Ammon's horn (tissue), 1 donor: ENCODE data around the gene LRP4.

Source experiments
- DNase-seq: peaks from one replicate; pipeline ENCODE4 v3.0.0-alpha.2; 2016; ENCODE audit warnings: low spot score

LRP4 gene

GRCh38 chr11:46892838-46893237 lies 25.5 kb downstream of the LRP4 start:
- no peak for DNase-seq

GRCh38 chr11:46892109-46892508 lies 26.2 kb downstream of the LRP4 start:
- no peak for DNase-seq

GRCh38 chr11:46890665-46891064 lies 27.7 kb downstream of the LRP4 start:
- DNase-seq, result no peak

DNA sequence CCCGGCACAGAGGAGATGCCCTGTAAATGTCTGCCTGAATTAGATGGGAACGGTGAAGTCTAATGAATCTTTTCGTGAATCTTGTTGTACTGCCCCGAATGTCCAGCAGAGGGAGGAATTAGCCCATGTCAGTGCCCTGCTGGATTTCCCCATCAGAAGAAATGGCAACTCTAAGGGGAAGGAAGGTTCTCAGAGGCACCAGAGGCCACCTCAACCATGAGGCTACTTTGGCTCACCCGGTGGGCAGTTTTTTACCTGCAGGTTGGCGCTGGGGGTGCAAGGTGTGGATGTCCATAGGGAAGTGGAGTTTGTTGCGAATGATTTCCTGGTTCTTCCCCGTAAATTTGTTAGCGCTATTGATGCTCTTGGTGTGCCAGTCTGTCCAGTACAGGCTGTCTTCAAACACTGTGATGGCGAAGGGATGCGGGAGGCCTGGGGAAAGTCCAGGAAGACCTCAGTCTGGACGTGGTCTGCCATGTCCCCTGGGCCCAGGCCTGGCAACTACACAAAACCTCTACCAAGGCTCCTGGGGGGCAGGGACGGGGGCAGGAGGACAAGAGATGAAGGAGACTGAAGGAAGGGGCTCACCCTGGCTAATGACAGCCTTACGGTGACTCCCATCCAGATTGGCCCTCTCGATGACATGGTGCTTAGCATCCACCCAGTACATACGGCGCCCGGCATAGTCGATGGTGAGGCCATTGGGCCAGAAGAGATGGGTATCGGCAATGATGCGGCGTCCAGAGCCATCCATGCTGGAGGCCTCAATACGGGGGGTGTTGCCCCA lies 28.5 kb downstream of the LRP4 start:
- DNase-seq, result peak; percentile 87

GRCh38 chr11:46889251-46889650 lies 29.1 kb downstream of the LRP4 start:
- DNase-seq, result no peak

GRCh38 chr11:46888636-46889035 lies 29.7 kb downstream of the LRP4 start:
- no peak for DNase-seq

DNA sequence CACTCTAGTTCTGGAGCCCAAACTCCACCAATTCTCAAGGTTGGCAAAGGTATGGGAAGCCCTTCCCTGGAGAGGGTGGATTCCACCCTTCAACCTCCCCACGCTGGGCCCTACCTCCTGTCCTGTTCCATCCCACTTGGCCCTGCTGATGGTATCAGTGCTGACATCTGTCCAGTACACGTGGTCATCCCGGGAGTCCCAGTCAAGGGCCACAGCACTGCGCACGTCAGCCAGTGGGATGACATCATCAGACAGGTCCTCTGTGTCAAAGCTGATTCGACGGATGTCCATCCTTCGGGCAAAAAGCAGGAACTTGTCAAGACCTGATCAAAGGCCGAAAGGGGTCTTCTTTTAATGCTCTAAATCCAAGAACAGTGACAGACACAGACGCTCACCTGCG lies 32.1 kb downstream of the LRP4 start:
- DNase-seq, result no peak

GRCh38 chr11:46879056-46879585 lies 39.2 kb downstream of the LRP4 start:
- no peak for DNase-seq

DNA sequence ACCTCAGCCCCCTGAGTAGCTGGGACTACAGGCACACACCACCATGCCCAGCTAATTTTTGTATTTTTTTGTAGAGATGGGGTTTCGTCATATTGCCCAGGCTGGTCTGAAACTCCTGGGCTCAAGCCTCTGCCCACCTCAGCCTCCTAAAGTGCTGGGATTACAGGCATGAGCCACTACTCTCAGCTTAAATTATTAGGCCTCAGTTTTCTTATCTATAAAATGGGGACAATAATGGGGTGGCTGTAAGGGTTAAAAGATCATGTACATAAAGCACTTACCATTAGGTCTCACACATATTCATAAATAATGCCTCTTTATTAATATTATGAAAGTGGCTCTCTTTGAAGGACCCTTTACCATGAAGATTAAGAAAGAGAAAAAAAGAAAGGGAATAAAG lies 40.8 kb downstream of the LRP4 start:
- no peak for DNase-seq

DNA sequence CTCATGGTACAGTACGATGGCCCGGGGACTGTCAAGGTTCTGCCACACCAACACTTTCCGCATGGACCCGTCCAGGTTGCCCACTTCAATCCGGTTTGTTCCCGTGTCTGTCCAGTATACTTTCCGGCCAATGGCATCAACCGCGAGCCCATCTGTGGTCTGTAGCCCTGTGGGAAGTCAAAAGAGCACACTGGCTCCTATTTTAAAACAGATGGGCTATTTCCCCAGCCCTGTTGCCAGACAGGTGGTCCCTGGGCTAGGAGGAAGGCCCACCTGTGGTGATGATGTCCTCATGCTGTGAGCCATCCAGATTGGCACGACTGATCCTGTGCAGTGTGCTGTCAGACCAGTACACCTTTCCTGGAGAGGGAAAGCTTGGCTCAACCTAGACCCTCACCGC lies 41.9 kb downstream of the LRP4 start:
- DNase-seq, result no peak

DNA sequence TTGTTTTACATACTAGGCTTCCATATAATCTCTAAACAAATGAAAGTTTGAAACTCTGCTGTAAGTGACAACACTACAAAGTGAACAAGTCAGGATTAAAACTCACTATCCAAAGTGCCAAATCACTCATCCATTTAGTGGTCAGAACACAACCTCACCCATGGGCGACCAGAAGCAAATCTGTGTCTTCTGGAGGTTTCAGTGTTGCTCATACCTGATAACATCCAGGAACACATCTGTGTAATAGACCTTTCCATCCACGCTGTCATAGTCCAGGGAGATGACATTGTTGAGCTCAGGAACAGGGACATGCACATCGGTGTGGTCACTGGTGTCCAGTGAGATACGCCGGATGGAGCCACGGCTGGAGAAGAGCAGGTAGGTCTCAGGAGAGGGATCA lies 43.8 kb downstream of the LRP4 start:
- no peak for DNase-seq

DNA sequence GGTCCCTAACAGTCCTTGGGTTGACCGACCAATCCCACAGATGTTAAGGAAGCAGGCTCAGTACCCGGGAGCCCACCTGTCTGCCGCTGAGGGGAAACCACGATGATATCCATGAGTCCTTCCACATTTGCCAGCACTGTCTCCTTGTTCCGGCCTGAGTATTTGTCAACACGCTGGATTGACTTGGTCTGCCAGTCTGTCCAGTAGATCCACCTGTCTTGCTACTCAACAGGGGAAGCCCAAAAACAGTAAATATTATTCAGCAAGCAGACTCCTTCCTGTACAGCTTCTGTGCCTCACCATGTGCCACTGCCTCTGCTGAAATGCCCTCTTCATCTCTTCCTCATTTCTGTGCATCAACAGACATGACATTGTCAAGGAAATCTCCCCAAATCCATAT lies 49.4 kb downstream of the LRP4 start:
- DNase-seq, result no peak

DNA sequence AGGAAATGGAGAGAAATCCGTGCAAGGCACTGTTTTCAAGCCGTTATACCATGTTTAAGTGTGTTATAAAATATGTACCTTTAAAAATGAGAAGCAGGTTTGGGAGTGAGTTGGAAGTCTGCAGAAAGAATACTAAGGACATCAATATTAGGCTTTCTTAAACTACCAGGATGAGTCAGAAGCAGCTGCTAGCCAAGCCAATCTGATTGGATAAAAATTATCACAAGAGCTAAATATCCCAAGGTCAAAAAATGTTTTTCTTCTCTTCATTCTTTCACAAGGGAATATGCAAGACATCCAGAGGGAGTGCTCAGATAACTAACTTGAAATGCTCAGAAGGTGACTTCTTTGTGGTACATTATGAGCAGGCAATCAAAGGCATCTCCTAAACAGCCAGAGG lies 53.0 kb downstream of the LRP4 start:
- DNase-seq, result no peak

DNA sequence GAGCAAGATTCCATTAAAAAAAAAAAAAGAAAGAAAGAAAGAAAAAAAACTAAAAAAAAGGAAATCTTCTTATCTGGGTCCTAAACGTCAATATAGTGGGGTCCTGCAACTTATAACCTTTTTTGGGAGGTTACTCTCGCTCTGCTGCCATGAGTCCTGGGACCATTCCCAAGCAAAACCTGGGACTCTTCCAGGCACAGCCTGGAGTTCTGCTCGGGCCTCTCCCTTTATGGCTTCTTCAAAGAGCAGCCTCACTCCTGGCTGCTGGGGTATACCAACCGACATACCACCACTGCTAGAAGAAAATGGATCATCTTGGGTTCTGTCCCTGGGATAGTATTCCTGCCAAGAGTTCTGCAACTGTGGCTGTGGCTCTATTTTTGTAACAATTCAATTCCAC lies 58.1 kb downstream of the LRP4 start:
- no peak for DNase-seq

- DNase-seq, result peak; percentile 26
These were observed 59.3 kb downstream of the LRP4 start for GRCh38 chr11:46858920-46859546.

DNA sequence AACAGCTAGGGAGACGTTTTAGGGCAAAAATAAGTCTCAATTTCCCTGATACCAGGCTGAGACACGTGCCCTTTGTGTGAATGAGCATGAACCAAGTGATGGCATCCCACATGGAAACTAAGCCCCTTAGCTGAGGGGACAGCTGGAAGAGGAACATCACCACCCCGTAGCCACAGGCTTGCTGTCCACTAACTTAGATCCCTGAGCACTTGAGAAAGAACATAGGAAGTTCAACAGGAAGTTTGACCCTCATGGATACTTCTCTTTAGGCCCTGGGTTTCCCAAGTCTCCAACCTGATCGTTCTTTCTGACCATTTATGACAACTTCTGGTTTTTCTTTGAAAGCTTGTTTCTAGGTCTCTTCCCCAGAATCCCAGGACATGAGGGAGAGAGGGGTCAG lies 60.7 kb downstream of the LRP4 start:
- DNase-seq, result peak; percentile 52

DNA sequence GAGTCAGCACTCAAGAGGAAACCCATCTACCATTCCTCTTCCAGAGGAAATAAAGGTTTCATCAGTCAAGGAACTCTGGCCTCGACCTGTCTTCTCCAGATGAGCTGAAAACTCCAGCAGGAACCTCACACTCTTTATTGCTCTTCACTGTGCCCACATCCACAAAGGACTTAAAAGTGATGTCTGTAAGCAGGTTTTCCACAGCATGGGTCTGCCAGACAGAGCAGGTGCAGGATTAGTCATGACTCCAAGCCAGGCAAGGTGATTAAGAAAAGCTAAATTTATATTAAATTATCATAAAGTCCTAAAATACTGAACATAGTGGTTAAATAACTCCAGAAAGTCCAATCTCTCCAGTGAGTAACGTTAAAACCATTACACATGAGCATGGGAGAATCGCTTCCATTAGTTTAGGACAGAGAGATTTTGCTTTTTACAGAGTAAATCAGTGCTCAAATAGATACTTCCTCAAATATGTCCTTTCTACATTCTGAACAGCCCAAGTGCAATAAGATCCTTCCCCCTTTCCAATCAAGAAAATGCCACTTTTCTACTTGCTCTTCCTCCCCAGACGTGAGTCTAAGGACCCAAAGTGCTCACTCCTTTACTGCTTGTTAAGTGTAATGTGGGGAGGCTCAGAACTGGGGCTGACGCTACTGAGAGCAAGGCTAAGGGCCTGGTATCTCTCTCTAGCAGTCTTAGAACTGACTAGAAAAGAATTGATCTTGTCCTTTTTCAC lies 61.6 kb downstream of the LRP4 start:
- peak; percentile 33 for DNase-seq

DNA sequence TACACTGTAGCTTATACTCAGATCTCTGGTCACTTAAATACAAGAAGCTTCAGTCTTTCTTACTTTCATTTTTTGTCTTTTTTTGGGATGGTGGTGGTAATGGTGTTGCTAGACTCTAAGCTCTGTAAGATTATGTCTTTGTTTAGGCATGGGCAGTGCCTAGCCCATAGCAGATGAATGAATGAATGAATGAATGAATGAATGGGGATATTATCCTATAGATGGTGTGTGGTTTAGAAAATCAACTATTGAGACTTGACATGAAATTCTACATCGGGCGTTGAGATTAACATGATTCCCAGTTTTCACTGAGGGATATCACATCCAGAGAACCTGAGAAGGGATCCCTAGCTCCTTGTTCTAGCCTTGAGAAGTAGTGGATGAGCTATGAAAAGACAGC lies 62.5 kb downstream of the LRP4 start:
- no peak for DNase-seq

DNA sequence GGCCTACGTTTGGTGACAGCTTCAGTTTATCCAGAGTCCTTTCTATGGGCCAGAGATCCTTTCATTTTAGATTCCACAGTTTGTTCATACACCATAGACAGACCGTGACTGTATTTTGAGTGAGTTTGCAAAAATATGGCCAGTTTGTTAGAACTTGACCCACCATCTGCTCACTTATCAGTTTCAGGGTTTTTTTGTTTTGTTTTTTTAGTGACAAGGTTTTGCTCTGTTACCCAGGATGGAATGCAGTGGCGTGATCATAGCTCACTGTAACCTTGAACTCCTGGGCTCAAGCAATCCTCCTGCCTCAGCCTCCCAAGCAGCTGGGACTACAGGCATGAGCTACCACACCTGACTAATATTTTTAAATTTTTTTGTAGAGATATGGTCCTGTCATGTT lies 63.2 kb downstream of the LRP4 start:
- DNase-seq, result no peak

DNA sequence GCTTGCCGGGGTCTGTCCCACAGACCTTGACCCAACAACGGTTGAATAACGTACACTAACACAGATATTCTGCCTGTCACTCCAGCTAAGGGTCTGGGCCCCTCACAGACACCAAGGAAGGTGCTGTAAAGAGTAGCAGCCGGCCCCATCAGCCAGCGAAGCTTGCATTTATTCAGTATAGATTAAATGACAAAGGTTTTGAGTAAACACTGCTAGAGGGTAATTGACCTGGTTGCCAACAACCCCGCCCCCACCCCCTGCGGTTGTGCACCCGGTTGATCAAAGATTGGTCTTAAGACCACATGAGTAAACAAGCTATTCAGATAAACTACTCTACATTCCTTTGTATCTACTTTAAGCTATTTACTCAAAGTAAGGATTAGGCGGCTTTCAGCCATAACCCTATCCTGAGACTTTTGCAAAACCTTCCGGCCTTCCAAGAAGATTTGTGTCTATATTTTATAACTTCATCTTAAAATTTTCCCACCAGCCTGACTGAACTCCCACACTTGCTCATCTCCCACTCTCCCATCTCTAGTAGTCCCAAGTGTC lies 67.4 kb downstream of the LRP4 start:
- DNase-seq, result no peak

GRCh38 chr11:46849631-46850030 lies 68.7 kb downstream of the LRP4 start:
- no peak for DNase-seq

DNA sequence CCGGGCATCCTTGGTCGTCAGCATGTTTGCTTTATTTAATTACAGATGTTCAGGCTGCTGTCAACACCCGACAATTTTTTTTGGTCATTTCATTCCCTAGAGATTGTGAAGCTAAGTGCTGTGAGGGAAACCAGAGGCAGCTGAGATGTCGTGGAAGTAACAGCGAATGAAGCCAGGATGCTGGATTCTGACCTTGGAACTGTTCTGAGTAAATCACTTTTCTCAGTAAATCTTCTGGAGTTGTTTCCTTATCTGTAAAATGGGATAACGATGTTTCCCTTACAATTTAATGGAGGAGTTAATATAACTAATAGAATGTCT lies 71.9 kb downstream of the LRP4 start:
- no peak for DNase-seq
